K562 (cell line): ENCODE data around the gene KCNAB2. TPM values are rescaled to one million over a fixed set of nuclear protein-coding genes. Genes with fewer than 3 reads are reported as not detected.

Experiments
- ATAC-seq: fragments of 200-7000 bp; cut with Tn5 transposase; 3 replicates; pipeline ENCODE4 v1.9.1; 2020; ENCODE audit warnings: moderate library complexity
- BruUV-seq: library from RNA; stranded (reverse); fragments of 400-500 nt; replicated peaks from 2 replicates; lab custom pipeline; 2021; lab: Mats Ljungman, UMichigan
- CTCF ChIA-PET: fragments of 300-600 bp; formaldehyde crosslinking; extraction: SDS; loops from one replicate; lab custom pipeline; 2021; ENCODE audit warnings: low intra/inter-chr PET ratio; lab: Yijun Ruan, JAX
- POLR2A ChIA-PET: fragments of 300-600, 350-650 bp; sonication (Branson Sonifier 250); formaldehyde crosslinking; extraction: SDS; loops from one replicate; lab custom pipeline; 2021; ENCODE audit warnings: antibody characterized with exemption, inconsistent platforms; lab: Yijun Ruan, JAX
- DNase-seq, 4 experiments: peaks; one replicate each; pipeline versions ENCODE4 v3.0.0 to v3.0.0-alpha.2; 2011 to 2018; ENCODE audit warnings: low spot score in 3 of 4, mixed read lengths in 3 of 4; ENCODE audit errors: extremely low read depth in 1 of 4
- FAIRE-seq: peaks from 2 replicates; lab custom pipeline; 2011; peaks lifted over from hg19 to GRCh38; lab: Jason Lieb, UNC
- H2AFZ ChIP-seq: 2 replicates; pipeline ENCODE4 v1.6.0; 2011; ENCODE audit warnings: low read depth, low read length, control low read depth, inconsistent platforms
- H3K27ac ChIP-seq: fragments of 200-600 bp; 3 replicates; pipeline ENCODE4 v1.8.0; 2011; ENCODE audit warnings: low read depth, mild to moderate bottlenecking, control low read depth, inconsistent platforms, low read length, moderate library complexity, mixed read lengths; ENCODE audit errors: extremely low read depth
- H3K27me3 ChIP-seq, 2 experiments: fragments of 300-600 bp in 1 of 2; 2 replicates in 1 of 2; 3 replicates in 1 of 2; pipeline versions ENCODE4 v1.6.0 to v1.8.0; 2011; ENCODE audit warnings: inconsistent platforms in 2 of 2, low read length in 2 of 2, mild to moderate bottlenecking in 1 of 2, mixed read lengths in 1 of 2, moderate library complexity in 1 of 2; ENCODE audit not compliant: control insufficient read depth in 2 of 2, insufficient read depth in 2 of 2
- H3K36me3 ChIP-seq: fragments of 300-600 bp; 3 replicates; pipeline ENCODE4 v1.8.0; 2011; ENCODE audit warnings: mild to moderate bottlenecking, low read length, inconsistent platforms; ENCODE audit not compliant: control insufficient read depth, insufficient read depth
- H3K4me1 ChIP-seq, 2 experiments: fragments of 200-600 bp in 1 of 2; replicated peaks in 1 of 2; 2 replicates in 1 of 2; 3 replicates in 1 of 2; pipeline versions ENCODE4 v1.5.1 to v1.8.0; 2011; ENCODE audit warnings: inconsistent platforms in 2 of 2, low read length in 2 of 2, mild to moderate bottlenecking in 1 of 2, mixed read lengths in 1 of 2, moderate library complexity in 1 of 2; ENCODE audit not compliant: control insufficient read depth in 2 of 2, insufficient read depth in 2 of 2
- H3K4me2 ChIP-seq: 2 replicates; pipeline ENCODE4 v1.6.1; 2011; ENCODE audit warnings: low read length, control low read depth, inconsistent platforms, mixed read lengths; ENCODE audit not compliant: insufficient read depth
- H3K4me3 ChIP-seq: fragments of 200-600 bp; sonication (generic), shearing (Covaris generic); 2 replicates; pipeline ENCODE4 v1.5.1; 2016; ENCODE audit warnings: control low read depth, inconsistent platforms
- H3K79me2 ChIP-seq: fragments of 200-600 bp; 3 replicates; pipeline ENCODE4 v1.8.0; 2011; ENCODE audit warnings: low read length, inconsistent platforms; ENCODE audit not compliant: control insufficient read depth, insufficient read depth
- H3K9ac ChIP-seq, 2 experiments: 2 replicates each; pipeline versions ENCODE4 v1.6.0 to v1.6.1; 2011; ENCODE audit warnings: low read depth in 2 of 2, low read length in 2 of 2, control low read depth in 1 of 2, inconsistent platforms in 1 of 2, mild to moderate bottlenecking in 1 of 2, mixed read lengths in 1 of 2; ENCODE audit not compliant: insufficient read depth in 1 of 2
- H3K9me1 ChIP-seq: one replicate; pipeline ENCODE4 v1.6.0; 2011; ENCODE audit warnings: inconsistent platforms, mild to moderate bottlenecking, low read length, moderate library complexity; ENCODE audit not compliant: control insufficient read depth, insufficient read depth
- H3K9me3 ChIP-seq: replicated peaks from 2 replicates; pipeline ENCODE4 v1.5.1; 2011; ENCODE audit warnings: low read depth, low read length, inconsistent platforms; ENCODE audit not compliant: control insufficient read depth, insufficient read depth
- H4K20me1 ChIP-seq: replicated peaks from 2 replicates; pipeline ENCODE4 v1.6.1; 2011; ENCODE audit warnings: low read length, inconsistent platforms, mixed read lengths; ENCODE audit not compliant: control insufficient read depth, insufficient read depth
- POLR2AphosphoS2 ChIP-seq: IDR thresholded peaks from 2 replicates; pipeline ENCODE4 v1.6.1; 2012; ENCODE audit warnings: low read length, improper control_type of control experiment
- WGBS: fragments of 100-300 bp; shearing (Covaris generic); methylation state at CpG from one replicate; pipeline ENCODE4 v1.1.6; 2016; ENCODE audit warnings: low coverage, mixed read lengths; ENCODE audit not compliant: insufficient coverage; ENCODE audit errors: missing lambda C conversion rate; 5-methylcytosine and 5-hydroxymethylcytosine counted together
- in situ Hi-C: fragments of 300-500 bp; cut with MboI; formaldehyde crosslinking; loops from 4 replicates; pipeline ENCODE4 v1.15.0; 2018; ENCODE audit warnings: inconsistent platforms, mixed read lengths
- intact Hi-C: fragments of 100-400 bp; cut with micrococcal nuclease; formaldehyde crosslinking; loops from 2 replicates; pipeline ENCODE4 v1.14.2; 2022
- polyA plus RNA-seq, 8 experiments: library from polyadenylated mRNA; depleted of rRNA in 4 of 8; stranded (reverse) in 5 of 8; unstranded in 3 of 8; fragments of >200 nt; fragmentation: Nextera tagmentation in 2 of 8; fragmentation: Illumina TruSeq in 1 of 8; extraction: Ambion mirVana in 2 of 8; extraction: Trizol in 1 of 8; gene quantifications; 2 replicates each; pipeline versions ENCODE4 v1.2.1 to v1.2.3, GENCODE V29; 2011 to 2014; ENCODE audit warnings: inconsistent platforms in 1 of 8, missing spikeins in 1 of 8
- total RNA-seq, 7 experiments: library from RNA; depleted of rRNA in 6 of 7; stranded (reverse); fragments of >200 nt in 6 of 7; fragmentation: Illumina TruSeq in 2 of 7; extraction: Trizol in 2 of 7; gene quantifications; 2 replicates each; pipeline versions ENCODE4 v1.2.1 to v1.2.3, GENCODE V29; 2011 to 2021; ENCODE audit warnings: low replicate concordance in 1 of 7
- TF ChIP-seq, protein P1 (sequence below), 2 experiments: fragments of 450-650 bp; IDR thresholded peaks; 2 replicates each; pipeline ENCODE4 v1.6.1; 2018; ENCODE audit warnings: mild to moderate bottlenecking in 2 of 2, low read depth in 1 of 2; ENCODE audit not compliant: partially characterized antibody in 2 of 2

KCNAB2 gene
- total and polyA plus RNA-seq, 9 of the 15 experiments (the other 6 are each of a cell fraction or from before 2014, with no cell fraction given) = 1.8 to 15.8 (median 7.1) TPM

DNA sequence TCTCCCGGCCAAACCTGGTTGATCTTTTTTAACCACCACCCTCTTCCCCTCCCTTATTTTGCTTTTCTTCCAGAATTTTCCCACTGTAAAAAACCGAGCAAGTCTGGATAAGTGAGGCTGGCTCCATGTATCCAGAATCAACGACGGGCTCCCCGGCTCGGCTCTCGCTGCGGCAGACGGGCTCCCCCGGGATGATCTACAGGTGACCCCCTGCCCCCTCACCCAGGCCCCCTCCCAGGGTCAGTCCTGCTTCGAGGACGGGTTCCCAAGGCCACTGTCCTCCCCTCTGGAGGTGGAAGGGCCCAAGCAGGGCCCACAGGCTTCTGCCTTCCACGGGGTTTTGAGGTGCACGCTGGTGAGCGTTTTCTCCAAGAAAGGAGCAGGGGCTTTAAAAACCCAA, 5.2 kb upstream of the KCNAB2 start:
- in situ Hi-C loops = loop anchor here (5.0 kb wide), 1 partner anchor 302 kb away; no protein-coding TSS in a partner anchor
- no peak for ATAC-seq
- no peak overlapping the region for H3K27ac ChIP-seq
- no peak overlapping the region for H3K4me2 ChIP-seq
- CTCF ChIA-PET = interaction anchor here (0.6 to 3.3 kb wide), 2 partner anchors 68 to 204 kb away, joined by 4 to 16 read pairs; partner anchors contain the start of gene HES3
- peaks cover 58% of the 10 kb centered on the region for H4K20me1 ChIP-seq
- H3K27me3 ChIP-seq = peaks cover 0 to 8% of the 10 kb centered on the region in 2 experiments; a peak in 3 of 5 replicates
- no peak overlapping the region for H2AFZ ChIP-seq
- intact Hi-C loops = no loop called here
- no peaks in the 10 kb centered on the region for H3K9me3 ChIP-seq
- FAIRE-seq = no peak
- no peaks in the 10 kb centered on the region for H3K79me2 ChIP-seq
- no peak for TF ChIP-seq POLR2AphosphoS2
- TF ChIP-seq, protein P1, sequence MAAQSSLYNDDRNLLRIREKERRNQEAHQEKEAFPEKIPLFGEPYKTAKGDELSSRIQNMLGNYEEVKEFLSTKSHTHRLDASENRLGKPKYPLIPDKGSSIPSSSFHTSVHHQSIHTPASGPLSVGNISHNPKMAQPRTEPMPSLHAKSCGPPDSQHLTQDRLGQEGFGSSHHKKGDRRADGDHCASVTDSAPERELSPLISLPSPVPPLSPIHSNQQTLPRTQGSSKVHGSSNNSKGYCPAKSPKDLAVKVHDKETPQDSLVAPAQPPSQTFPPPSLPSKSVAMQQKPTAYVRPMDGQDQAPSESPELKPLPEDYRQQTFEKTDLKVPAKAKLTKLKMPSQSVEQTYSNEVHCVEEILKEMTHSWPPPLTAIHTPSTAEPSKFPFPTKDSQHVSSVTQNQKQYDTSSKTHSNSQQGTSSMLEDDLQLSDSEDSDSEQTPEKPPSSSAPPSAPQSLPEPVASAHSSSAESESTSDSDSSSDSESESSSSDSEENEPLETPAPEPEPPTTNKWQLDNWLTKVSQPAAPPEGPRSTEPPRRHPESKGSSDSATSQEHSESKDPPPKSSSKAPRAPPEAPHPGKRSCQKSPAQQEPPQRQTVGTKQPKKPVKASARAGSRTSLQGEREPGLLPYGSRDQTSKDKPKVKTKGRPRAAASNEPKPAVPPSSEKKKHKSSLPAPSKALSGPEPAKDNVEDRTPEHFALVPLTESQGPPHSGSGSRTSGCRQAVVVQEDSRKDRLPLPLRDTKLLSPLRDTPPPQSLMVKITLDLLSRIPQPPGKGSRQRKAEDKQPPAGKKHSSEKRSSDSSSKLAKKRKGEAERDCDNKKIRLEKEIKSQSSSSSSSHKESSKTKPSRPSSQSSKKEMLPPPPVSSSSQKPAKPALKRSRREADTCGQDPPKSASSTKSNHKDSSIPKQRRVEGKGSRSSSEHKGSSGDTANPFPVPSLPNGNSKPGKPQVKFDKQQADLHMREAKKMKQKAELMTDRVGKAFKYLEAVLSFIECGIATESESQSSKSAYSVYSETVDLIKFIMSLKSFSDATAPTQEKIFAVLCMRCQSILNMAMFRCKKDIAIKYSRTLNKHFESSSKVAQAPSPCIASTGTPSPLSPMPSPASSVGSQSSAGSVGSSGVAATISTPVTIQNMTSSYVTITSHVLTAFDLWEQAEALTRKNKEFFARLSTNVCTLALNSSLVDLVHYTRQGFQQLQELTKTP (IDR thresholded peaks at IDR 0.05; ENCODE audit: low read depth in 1 of 2, partially characterized antibody in 2 of 2) = peak in 1 of 2 experiments; percentile 35
- TF ChIP-seq, all 486 proteins: peak for 1
- Histone ChIP-seq H3K36me3 (no peaks in the 10 kb centered on the region), H3K9me1 (peaks cover 4% of the 10 kb centered on the region), H3K4me1 (peaks cover 0 to 16% of the 10 kb centered on the region in 2 experiments; a peak in 2 of 5 replicates), H3K4me3 (no peak overlapping the region), H3K9ac (no peak overlapping the region)
- 37% methylated on average over 15 of the region's 15 CpGs for WGBS
- no peak for DNase-seq
- no TSS peak for BruUV-seq
- POLR2A ChIA-PET = no interaction called here
